ENCODE results near the gene KLRB1. TPM values are rescaled to one million over a fixed set of nuclear protein-coding genes. Genes with fewer than 3 reads are reported as not detected.

KLRB1 gene
- total RNA-seq, 1 experiment from 2014 or later = not detected

- Histone ChIP-seq H3K4me3 (ENCODE audit: low read depth in 2 of 2, low read length in 2 of 2) (no peak overlapping the region), H3K36me3 (ENCODE audit: control insufficient read depth, insufficient read depth, low read length) (no peaks in the 10 kb centered on the region), H3K9me3 (ENCODE audit: control insufficient read depth, insufficient read depth, low read depth, low read length) (no peaks in the 10 kb centered on the region), H3K27me3 (ENCODE audit: control insufficient read depth, insufficient read depth, low read length) (no peaks in the 10 kb centered on the region; the same call in 1 of the 2 replicates), H3K27ac (ENCODE audit: low read length) (no peak overlapping the region), H3K4me1 (ENCODE audit: control insufficient read depth, insufficient read depth, low read length) (no peaks in the 10 kb centered on the region)
- intact Hi-C loops (cut with micrococcal nuclease; ENCODE audit: unreplicated experiment) (no loop called here), in situ Hi-C loops (cut with HindIII; ENCODE audit: low pct_unique_long_range_greater_than_20kb, low sequenced_read_pairs) (no loop called here)
- ChIA-PET POLR2A (no interaction called here), CTCF (no interaction called here)
- BruUV-seq (replicated peaks) = no TSS peak
- ATAC-seq = no peak
- DNase-seq (ENCODE audit: low read depth, low spot score) = no peak
- TF ChIP-seq TCF7L2 (IDR thresholded peaks at IDR 0.05; ENCODE audit: low read depth, low read length) (no peak), REST (IDR thresholded peaks at IDR 0.05; ENCODE audit: insufficient read depth in 1 of 2, low read depth in 2 of 2, low read length in 1 of 2) (no peak), POLR2AphosphoS5 (IDR thresholded peaks at IDR 0.05; ENCODE audit: low read depth, low read length) (no peak), CTCF (IDR thresholded peaks at IDR 0.05) (no peak), SIN3A (IDR thresholded peaks at IDR 0.05; ENCODE audit: borderline replicate concordance, insufficient read depth, low read depth, low read length) (no peak)
Measured at GRCh38 chr12:9590441-9590840, 17.3 kb downstream of the KLRB1 start.

GRCh38 chr12:9588749-9589148, 19.0 kb downstream of the KLRB1 start:
- no TSS peak for BruUV-seq (replicated peaks)
- H3K27me3 ChIP-seq (ENCODE audit: control insufficient read depth, insufficient read depth, low read length) = no peaks in the 10 kb centered on the region; the same call in 1 of the 2 replicates
- ATAC-seq (no peak), DNase-seq (ENCODE audit: low read depth, low spot score) (no peak)
- H3K36me3 ChIP-seq (ENCODE audit: control insufficient read depth, insufficient read depth, low read length) = no peaks in the 10 kb centered on the region
- H3K27ac ChIP-seq (ENCODE audit: low read length) = no peak overlapping the region
- POLR2A ChIA-PET = no interaction called here
- TF ChIP-seq REST (IDR thresholded peaks at IDR 0.05; ENCODE audit: insufficient read depth in 1 of 2, low read depth in 2 of 2, low read length in 1 of 2) = no peak
- TF ChIP-seq POLR2AphosphoS5 (IDR thresholded peaks at IDR 0.05; ENCODE audit: low read depth, low read length) = no peak
- no peak for TF ChIP-seq TCF7L2 (IDR thresholded peaks at IDR 0.05; ENCODE audit: low read depth, low read length)
- no peak for TF ChIP-seq SIN3A (IDR thresholded peaks at IDR 0.05; ENCODE audit: borderline replicate concordance, insufficient read depth, low read depth, low read length)
- TF ChIP-seq CTCF (IDR thresholded peaks at IDR 0.05) = no peak
- CTCF ChIA-PET = no interaction called here
- no peaks in the 10 kb centered on the region for H3K4me1 ChIP-seq (ENCODE audit: control insufficient read depth, insufficient read depth, low read length)
- no peak overlapping the region for H3K4me3 ChIP-seq (ENCODE audit: low read depth in 2 of 2, low read length in 2 of 2)
- in situ Hi-C loops (cut with HindIII; ENCODE audit: low pct_unique_long_range_greater_than_20kb, low sequenced_read_pairs) (no loop called here), intact Hi-C loops (cut with micrococcal nuclease; ENCODE audit: unreplicated experiment) (no loop called here)
- no peaks in the 10 kb centered on the region for H3K9me3 ChIP-seq (ENCODE audit: control insufficient read depth, insufficient read depth, low read depth, low read length)

Measured in Panc1 (cell line).